Measurements from ENCODE around the gene ITIH3. TPM values are rescaled to one million over a fixed set of nuclear protein-coding genes. Genes with fewer than 3 reads are reported as not detected.
A peak's percentile ranks its signal among the peaks of the same experiment; 100 is the strongest.

The ITIH3 gene
- total RNA-seq, 1 donor from 2014 or later = not detected

DNA sequence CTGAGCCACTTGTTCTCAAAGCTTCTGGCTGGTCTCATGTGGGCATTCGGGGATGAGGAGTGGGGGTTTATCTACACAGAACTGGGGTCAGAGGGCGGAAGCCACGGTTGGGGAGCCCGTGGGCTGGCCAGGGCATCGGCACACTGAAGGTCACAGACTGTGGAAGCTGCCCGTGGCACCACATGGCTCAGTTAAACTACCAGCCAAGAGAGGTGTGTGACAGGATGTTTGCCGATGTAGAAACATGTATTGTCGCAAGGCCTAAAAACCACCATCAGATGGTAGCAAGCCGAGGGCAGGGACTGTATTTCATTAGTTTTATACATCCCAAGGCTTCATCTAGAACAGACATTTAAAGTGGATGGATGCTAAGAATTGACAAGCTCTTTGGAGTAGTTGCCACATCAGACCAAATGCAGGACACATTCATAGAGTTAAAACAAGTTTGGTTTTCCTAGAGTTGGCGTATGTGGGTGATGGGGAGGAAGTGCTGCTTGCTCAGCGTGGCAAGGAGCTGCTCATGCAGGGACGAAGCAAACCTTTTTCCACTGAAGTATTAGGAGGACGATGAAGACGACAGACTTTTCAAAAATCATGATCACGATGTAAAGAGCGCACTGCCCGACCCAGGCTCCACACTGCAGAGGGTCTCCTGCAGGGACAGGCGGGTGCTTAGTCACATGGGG lies 49.8 kb downstream of the ITIH3 start:
- no peak for DNase-seq (ENCODE audit: low read depth)

DNA sequence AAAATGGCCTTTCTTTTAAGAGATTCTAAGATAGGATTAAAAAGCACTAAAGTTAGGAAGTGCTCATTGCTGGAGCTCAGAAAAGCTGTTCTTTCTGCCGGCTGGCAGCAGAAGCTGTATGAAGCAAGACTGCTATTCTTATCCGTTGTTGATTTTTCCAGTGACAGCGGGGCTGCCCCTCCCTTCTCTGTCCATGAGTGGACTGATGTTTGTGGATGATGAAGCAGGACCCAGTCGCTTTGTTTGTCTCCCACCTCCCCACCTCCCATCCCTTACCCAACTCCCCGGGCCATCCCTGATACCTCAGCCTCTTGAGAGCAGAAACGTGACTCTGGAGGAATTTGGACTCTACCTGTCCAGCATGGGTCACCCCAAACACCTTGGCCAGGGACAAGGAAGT lies 50.6 kb downstream of the ITIH3 start:
- no peak for DNase-seq (ENCODE audit: low read depth)

DNA sequence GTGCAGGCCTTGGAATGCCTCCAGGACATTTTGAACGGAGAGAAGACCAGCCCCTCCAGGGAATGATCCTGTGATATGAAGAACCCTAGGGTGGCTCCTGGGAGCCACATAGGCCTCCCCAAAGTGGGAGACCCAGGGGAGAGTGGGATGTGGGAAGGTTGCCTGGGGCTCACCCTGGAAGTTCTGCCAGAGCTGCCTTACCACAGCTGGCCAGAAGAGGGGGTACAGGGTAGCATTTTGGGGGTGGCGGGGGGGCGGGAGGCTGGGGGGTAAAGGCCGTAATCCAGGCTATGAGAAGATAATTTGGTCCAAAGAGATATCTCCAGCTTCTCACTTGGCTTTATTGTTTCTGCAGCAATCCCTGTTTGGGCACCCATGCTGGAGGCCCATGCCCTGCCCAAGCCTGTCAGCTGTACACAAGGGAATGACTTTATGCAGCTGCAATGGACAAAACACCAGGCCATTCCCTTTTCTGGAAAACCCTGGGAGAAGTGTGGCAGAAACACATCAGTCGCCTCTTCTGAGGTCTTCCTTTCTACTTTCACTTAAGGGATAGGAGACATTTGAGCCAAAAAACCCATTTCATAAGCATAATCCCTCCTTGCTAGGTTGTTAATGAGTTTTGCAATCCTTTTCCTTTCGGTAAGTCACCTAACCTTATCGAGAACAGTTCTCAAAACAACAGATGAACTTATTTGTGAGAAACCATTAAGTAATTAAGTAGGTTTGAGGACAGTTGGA lies 51.3 kb downstream of the ITIH3 start:
- no peak for DNase-seq (ENCODE audit: low read depth)

DNA sequence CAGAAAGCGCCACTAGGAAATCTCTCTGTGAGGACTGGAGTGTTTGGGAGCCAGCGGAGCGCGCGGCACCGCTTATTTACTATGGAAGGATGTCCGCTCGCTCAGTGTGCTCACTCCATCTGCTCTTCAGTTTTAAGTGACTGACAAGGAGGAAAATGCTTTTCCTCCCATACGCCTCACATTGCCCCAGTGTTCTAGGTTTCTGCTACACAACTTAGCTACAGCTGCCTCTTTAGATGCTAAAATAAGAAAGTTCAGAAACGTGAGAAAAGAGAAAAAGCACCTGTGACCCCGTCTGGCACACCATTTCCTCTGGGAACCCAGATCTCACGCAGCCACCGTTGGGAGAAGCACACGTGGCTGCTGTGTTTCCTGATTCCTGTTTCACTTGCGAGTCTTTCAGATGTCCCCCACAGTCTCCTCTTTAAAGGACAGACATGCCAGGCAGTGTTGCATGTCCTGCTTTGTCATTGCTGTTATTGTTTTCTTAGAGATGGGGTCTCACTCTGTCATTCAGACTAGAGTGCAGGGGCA lies 51.9 kb downstream of the ITIH3 start:
- DNase-seq (ENCODE audit: low read depth) = no peak

DNA sequence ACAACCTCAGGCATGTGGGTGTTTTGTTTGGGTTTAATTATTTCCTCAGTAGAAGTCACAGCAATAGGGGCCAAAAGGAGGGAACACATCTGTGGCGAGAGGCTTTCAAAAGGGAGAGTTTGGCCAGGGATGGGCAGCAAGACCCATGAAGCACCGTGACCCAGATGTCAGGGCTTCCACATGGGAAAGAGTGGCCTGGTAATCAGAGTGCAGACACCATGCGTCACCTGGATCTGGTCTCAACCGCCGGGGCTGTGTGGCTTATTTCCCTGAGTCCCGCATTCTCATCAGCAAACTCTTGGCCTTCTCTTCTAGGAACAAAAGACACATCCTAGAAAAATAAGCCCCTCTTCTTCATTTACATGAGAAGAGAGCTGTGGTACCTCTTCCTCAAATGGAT lies 52.6 kb downstream of the ITIH3 start:
- no peak for DNase-seq (ENCODE audit: low read depth)

DNA sequence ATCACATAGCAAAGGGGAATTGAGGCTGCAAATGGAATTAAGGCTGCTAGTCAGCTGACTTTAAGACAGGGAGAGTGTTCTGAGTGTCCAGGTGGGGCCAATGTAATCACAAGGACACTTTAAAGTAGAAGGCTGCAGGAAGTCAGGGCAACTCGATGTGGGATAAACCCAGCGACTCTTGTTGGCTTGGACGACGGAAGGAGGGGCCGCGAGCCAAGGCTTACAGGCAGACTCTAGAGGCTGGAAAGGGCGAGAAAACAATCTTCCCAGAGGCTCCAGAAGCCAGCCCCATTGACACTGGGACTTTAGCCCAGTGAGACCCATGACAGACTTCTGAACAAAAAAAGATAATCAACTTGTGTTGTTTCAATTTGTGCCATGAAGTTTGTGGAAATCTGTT lies 53.1 kb downstream of the ITIH3 start:
- DNase-seq (ENCODE audit: low read depth) = no peak

DNA sequence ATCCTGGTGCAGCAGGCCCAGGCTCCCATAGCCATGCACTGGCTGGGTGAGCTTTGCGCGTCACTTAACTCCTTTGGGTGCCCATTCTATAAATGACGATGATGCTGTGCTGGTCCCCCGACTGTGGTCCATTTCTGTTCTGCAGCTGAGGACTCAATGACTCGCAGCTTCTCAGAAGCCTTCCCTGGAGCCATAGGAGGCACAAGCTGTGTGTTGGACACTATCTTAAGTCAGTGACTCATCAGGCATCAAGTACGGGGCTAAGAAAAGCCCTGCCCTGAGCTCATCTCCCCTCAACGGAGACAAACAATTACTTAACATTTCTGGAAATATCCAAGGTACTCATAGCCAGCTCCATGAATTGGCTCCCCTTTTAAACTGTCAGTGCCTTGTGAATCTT lies 54.0 kb downstream of the ITIH3 start:
- DNase-seq (ENCODE audit: low read depth) = peak; percentile 16

DNA sequence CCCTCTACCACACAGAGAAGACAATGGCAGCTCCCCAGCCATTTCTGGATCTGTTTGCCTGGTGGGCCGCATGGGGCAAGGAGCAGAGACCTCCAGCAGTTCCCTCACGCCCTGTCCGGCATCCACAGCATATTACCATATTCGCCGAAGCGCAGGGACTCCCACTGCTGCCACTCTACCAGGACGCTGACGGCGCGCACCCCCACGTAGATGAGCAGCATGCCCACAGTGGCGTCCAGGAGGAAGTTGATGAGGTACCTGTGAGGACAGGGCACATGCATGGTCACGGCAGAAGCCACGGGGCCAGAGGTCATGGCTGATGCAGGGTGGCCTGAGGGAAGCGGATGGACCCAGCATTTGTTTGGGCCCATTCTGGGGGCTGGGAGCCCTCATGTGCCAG lies 55.1 kb downstream of the ITIH3 start:
- no peak for DNase-seq (ENCODE audit: low read depth)

DNA sequence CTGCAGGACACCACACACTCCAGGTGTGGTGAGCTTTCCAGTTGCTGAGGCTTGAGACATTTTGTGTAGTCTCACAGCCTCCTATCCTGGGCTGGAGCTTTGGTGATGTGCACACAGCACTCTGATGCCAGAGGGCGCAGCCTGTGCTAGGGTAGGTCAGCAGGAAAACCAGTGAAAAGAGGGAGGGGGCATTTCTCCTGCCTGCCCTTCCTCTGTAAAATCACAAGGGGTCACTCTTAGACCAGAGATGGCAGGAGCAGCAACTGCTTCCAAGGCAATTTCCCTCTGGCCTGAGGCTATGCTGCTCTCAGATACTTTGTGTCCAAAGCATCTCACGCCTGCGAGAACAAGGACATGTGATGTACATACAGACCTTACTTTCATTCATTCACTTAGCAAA lies 56.8 kb downstream of the ITIH3 start:
- DNase-seq (ENCODE audit: low read depth) = peak; percentile 56

DNA sequence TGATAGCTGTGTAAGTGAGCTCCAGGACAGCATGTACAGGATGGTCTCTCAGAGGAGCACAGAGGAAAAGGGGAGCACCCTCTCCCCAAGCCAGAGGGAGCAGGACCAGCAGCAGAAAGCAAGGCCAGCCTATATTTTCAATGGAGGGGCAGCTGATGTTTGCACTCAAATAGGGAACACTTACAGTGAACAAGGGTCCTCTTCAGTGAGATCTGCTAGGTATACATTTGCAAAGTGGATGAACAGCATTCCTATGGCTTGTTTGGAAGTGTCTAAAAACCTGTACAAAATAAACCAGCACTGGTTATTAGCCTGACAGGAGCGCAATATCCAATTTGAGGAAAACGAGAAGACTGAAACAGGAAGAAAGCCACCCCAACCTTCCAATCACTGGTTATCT lies 57.8 kb downstream of the ITIH3 start:
- DNase-seq (ENCODE audit: low read depth) = no peak

DNA sequence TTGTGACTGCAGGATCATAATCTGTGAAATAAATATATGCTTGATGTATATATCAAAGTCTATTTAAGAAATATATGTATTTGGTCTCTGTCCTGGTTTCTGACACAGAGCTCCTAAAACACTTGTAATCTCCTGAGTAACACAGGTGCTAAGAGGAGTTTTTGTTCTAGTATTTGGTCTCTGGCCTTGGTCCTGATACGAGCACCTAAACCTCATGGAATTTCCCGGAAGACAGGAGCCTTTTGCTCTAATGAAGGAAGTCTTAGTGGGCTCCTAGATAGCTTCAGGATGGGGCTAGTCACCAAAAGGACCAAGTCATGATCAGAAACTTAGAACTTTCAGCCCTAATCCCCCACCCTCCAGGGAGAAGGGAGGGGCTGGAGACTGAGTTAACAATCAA lies 59.4 kb downstream of the ITIH3 start:
- peak; percentile 11 for DNase-seq (ENCODE audit: low read depth)

DNA sequence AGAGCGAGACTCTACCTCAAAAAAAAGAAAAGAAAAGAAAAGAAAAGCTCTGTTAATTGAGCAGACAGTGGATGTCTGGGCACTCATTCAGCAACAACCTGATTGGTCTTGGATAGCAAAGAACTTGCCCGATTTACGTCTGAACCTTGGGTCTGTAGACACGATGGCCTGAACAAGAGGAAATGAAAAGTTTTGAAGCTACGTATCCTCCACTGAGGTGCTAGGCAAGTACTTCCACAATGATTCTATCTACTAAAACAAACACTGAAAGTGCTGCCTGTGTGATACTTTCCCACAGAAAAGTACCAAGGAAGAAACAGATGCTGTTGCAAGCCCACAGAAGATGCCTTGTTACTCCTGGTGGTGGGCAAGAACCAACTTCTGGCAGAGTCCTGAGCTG lies 62.1 kb downstream of the ITIH3 start:
- no peak for DNase-seq (ENCODE audit: low read depth)

DNA sequence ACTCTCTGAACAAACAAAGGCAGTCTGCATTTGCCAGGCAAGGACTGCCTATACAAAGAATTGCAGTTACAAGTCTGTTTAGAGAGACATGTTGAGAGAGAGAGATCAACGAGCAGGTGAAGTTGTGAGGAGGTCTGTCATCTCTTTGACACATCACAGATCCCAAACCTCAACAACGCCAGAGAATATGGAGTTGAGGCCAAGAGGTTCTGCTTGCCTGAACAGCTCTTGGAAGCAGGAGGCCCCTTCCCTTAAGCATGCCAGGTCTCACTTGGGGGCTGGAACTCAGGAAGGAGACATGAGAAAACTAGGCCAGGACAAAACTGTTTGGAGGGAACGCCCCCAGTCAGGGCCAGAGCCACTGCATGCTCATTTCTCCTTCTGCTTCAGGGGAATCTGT lies 62.5 kb downstream of the ITIH3 start:
- no peak for DNase-seq (ENCODE audit: low read depth)

DNA sequence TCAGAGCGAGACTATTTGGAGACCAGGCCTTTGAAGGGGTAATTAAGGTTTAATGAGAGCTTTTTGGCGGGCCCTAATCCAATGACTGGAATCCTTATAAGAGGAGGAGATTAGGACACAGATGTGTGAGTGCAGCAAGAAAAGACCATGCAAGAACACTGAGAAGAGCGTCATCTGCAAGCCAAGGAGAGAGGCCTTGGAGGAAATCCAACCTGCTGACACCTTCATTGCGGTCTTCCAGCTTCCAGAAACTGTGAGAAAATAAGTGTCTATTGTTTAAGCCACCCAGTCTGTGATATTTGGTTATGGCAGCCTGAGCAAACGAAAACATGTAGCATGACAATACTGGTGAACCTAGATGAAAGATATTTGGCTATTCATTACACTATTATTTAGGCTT lies 63.3 kb downstream of the ITIH3 start:
- DNase-seq (ENCODE audit: low read depth) = no peak

Other genes with a start within 250 kb of the ITIH3 start
- gene PBRM1, start 108.9 kb upstream of the ITIH3 start, total RNA-seq = 43.6 and 91.2 TPM in 2 replicates
- gene GNL3, start 108.8 kb upstream of the ITIH3 start, total RNA-seq = 113 and 177 TPM in 2 replicates
- gene GLT8D1, start 89.0 kb upstream of the ITIH3 start, total RNA-seq = 52.8 and 133 TPM in 2 replicates
- gene SPCS1, start 88.7 kb upstream of the ITIH3 start, total RNA-seq = 52.4 and 77.1 TPM in 2 replicates
- 21.9 and 30.8 TPM in 2 replicates for gene NEK4, start 23.9 kb upstream of the ITIH3 start, total RNA-seq
- not detected in 2 replicates for gene ITIH1, start 17.2 kb upstream of the ITIH3 start, total RNA-seq
- 1.9 TPM in 1 of 2 replicates, not detected in the other for gene ITIH4, start 35.9 kb downstream of the ITIH3 start, total RNA-seq
- not detected in 2 replicates for gene MUSTN1, start 40.2 kb downstream of the ITIH3 start, total RNA-seq
- 11.5 and 12.1 TPM in 2 replicates for gene STIMATE, start 102.8 kb downstream of the ITIH3 start, total RNA-seq

Data from renal cortical epithelial cell (primary cell).